ENCODE measurements around the gene TRRAP.

TRRAP gene

DNA sequence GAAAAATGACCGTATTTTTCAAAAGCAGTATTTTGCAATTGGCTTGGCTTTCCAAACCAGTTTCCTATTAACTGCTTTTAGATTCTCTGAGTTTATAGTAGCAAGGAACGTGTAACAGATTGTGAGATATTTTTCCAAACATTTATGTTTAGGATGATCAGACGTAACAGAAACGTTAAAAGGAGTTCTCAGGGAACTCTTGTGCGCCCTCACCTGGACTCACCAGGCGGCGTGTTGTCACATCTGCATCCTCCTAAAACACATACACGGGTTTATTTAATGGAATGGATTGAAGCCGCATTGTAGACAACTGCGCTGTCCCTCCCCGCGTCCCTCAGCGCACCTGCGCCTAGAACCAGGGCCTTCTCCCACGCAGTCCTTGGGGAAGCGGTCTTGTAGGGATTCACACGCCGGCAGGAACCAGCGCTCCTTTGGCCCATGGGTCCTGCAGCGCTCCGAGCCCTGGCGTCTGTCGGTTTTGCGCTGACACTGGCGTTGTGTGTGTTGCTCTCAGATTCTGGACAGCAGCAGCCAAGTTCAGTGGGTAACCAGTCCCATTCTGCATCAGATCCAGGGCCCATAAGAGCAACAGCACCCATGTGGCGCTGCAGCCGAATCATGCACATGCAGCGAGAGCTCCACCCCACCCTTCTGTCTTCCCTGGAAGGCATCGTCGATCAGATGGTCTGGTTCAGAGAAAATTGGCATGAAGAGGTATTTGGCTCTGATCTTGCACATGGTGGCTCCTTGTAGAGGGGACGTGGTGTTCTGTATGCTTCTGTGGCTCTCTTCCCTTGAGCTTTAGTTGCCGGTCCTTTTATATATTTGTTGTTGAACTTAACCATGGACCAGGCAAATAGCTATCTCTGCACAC lies 114.9 kb downstream of the TRRAP start:
- no peak for DNase-seq

- no peak for DNase-seq
These were observed 116.0 kb downstream of the TRRAP start for GRCh38 chr7:98994046-98994944.

DNA sequence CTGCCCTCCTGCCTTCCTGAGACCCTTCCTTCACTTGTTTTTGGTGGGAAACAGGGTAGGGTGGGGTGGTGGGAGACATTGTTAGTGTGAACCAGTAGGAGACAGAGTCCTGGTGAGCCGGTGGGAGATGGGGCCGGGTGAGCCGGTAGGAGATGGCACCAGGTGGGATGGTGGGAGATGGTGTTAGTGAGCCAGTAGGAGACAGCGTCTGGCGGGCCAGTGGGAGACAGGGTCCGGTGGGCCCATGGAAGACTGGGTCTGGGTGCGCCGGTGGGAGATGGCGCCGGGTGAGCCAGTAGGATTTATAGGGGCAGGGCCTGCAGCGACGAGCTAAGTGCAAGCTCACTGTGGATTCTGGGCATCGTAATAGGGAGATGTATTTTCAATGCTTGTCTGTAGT lies 116.8 kb downstream of the TRRAP start:
- DNase-seq: no peak

DNA sequence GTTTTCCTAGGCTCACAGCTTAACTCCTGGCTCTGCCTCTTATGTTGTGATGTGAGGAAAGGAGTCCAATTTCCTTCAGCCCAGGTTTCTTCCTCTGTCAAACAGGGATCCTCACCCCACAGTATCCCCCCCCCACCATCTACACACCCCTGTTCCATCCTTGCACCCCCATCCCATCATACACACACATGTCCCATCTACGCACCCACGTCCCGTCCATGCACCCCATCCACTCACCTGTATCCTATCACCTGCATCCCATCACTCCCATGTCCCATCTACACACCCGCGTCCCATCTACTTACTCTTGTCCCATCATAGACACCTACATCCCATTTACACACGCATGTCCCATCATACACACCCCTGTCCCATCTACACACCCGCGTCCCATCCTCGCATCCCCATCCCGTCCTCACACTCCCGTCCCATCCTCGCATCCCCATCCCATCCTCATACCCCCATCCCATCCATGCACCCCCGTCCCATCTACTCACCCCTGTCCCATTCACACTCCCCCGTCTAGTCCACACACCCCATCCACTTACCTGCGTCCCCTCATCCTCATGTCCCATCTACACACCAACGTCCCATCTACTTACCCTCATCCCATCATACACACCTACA lies 117.3 kb downstream of the TRRAP start:
- no peak for DNase-seq

DNA sequence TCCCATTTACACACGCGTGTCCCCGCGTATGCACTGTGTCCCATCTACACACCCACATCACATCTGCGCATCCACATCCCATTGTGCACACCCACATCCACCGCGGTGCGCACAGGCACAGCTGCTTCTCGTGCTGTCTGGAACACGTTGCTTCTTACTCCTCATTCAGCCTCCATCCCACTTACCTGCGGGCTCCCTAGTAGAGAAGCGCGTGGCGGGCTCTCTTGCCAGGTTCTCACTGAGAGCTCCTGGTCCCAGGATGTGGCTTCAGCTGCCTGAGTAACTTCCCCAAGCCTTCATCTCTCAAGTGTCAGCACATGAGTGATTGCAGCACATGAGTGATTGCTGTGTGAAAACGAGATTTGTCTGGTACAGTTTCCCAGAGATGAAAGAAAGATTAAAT lies 117.8 kb downstream of the TRRAP start:
- DNase-seq: no peak

- DNase-seq: no peak
These were observed 119.5 kb downstream of the TRRAP start for GRCh38 chr7:98997846-98998245.

DNA sequence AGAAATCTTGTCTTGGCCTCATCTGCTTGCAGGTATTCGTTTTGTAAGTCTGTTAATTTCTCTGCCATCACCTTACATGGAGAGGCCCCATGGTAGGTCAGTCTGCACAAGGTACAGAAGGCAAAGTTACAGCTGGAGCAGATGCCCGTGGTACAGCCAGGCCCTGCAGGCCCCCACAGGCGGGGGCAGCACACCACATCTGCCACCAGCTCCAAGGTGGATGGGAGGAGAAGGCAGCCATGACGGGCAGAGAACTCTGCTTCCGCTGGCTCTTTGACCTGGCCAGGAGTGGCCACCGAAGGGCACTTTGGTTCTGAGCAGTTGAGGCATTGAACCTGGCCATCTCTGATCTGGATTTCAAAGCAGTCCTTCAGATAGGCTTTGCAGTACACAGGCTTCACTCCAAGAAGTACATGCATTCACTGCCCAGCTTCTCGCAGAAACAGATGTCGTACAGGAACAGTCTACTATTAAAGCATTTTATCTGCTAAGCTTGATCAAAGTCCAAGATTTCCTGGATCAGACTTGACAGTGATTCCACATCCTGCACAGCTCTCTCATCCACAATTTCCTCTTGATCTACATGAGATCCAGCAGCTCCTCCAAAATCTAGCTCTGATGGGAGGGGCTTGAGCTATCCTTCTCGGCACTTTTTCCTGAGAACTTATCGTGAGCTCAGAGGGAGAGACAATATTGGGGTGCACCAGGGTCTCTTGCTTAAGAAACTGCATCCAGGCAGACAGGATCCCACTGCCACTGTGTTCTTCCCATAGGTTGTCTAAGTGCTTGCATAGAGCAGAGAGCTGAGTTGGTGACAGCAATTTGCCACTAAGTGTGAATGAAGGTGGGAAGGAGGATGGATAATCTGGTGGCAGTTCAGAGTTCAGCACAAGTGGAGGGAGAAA lies 120.7 kb downstream of the TRRAP start:
- no peak for DNase-seq

DNA sequence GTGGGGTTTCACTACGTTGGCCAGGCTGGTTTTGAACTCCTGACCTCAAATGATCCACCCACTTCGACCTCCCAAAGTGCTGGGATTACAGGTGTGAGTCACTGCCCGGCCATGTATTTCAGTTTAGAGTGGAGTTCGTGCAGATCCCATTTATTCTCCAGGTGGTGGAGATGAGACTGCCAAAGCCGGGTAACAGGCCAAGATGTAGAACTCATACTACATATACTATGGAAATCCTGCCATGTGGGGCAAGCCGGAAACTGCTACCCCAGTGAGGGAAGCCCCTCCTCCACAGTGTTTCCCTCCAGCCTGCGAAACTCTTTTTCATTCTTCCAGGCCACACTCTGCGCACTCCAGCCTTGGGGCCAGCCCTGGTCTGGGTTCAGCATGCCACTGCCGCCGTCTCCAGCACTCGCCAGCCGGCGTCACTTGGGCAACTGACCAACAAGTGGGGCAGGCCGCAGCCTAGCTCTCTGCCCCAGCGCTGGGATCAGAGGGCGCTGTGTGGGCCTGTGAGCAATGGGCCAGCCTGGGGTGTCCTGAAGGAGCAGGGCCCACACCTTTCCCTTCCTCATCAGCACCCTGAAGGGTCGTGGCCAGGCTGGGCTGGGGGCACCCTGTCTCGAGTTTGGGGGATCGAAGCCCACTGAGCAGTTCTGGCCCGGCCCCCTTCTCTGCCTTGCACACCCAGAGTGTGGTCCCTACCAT lies 122.0 kb downstream of the TRRAP start:
- no peak for DNase-seq

GRCh38 chr7:99000904-99001465 lies 122.7 kb downstream of the TRRAP start:
- DNase-seq: no peak

- DNase-seq: no peak
These were observed 123.3 kb downstream of the TRRAP start for GRCh38 chr7:99001482-99002147.

DNA sequence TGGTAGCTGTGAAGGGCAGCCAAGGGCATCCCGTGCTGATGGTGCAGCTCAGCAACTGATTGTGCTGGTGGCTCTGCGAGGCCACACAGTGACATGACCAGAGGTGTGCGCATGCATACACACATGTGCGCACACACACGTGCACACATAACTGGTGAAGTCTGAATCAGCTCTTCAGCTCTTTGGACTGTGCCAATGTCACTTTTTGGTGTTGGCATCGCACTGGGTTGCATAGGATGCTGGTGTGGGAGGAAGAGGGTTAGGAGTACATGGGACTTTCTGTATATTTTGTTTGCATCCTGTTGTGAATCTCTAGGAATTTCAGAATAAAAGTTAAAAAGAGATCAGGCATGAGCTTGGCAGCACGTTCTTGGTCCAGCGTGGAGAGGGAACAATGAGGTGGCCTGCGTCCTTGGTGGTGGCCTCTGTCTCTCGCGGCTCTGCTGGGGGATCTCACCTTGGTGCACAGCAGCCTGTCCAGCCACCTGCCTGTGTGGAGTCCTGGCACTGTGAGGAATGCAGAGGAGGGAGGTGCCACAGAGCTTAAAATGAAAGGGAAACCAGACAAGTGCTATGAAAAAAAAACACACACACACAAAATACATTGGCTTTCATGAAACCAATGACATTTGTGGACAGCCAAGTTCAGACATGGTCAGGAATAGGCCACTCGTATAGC lies 124.0 kb downstream of the TRRAP start:
- DNase-seq: no peak

DNA sequence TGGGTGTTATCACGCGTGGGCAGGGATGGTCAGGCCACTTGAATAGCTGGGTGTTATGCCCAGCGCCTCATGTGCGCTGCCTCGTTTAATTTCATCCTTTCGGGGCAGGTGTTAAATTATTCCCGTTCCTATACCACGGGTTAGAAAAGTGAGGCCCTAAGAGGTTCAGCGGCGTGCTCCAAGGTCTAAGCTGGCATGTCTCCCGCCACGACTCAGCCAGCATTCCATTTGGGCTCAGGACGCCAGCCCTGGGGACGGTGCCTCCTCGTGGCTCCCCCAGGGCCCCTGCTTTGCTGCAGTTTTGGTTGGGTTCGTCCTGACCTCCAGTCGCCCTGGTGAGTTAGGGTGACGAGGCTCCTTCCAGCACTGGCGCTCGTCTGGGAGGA lies 124.5 kb downstream of the TRRAP start:
- no peak for DNase-seq

DNA sequence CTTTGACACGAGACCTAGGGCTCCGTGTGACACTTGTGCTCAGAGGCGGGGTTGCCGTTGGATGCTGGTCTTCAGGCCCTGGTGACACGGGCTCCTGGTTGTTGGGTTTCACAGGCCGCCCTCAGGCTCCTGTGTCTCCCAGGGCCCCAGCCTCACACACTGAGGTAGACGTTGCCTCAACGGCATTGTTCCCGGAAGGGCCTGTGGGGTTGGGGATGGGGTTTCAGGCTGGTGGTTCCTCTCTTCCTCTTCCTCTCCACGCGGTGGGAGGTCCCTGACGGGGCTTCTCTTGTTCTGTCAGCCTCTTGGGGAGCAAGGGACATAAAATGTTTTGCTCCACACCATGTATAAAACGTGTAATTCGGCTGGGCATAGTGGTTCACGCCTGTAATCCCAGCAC lies 125.1 kb downstream of the TRRAP start:
- DNase-seq: no peak

- no peak for DNase-seq
These were observed 125.9 kb downstream of the TRRAP start for GRCh38 chr7:99004216-99004615.

DNA sequence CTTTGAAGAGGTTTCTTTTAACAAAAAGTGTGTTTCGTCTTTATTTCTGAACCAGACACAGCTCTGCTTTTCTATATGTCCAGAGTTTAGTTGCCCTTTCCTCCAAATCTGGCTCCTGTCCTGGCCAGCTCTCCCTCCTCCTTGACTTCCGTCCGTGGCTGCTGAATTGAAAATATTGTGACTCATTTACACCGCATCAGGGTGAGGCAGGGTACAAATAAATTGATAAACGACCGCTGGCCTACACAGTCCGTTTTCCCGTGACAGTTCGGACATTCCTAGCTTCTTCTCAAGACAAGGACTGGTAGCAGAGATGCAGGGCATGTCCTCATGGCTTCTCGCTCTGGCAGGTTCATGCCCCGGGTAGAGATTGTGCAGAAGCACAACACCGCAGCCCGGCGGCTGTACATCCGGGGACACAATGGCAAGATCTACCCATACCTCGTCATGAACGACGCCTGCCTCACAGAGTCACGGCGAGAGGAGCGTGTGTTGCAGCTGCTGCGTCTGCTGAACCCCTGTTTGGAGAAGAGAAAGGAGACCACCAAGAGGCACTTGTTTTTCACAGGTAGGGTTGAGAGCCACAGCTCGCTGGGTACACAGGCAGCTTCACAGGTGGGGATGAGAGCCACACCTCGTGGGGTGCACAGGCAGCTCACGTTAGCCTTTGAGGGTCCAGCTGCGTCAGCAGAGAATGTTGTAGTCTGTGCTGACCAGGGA lies 126.6 kb downstream of the TRRAP start:
- DNase-seq: no peak

- DNase-seq: peak; percentile 19 to 69 (median 53)
These were observed 127.4 kb downstream of the TRRAP start for GRCh38 chr7:99005776-99006175.

DNA sequence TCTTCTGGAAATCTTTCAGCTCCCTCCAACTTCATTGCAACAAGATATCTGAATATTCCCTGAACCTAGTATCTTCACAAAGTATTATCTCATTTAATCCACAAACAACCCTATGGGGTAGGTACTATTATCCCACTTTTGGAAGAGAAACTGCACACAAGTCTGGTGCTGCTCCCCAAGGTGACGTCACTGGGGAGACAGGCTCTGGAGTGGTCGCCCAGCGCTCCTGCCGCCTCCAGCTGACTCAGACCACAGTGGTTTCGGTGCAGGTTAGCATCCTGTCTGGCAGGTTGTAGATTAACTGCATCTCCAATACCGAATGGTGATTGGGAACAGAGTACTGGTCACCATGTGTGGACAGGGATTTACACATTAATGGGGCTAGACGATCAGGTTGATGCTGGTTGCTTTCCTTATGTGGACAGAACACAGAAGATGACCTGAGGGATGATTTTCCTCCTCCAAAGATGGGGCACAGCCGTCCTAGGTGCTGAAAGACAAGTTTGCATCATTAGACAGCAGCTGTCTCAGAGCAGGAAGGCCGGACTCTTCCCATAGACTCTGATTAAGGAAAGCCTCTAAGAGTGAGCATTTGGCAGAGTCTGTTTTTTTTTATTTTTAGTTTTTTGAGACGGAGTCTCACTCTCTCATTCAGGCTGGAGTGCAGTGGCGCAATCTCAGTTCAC lies 128.6 kb downstream of the TRRAP start:
- DNase-seq: no peak

DNA sequence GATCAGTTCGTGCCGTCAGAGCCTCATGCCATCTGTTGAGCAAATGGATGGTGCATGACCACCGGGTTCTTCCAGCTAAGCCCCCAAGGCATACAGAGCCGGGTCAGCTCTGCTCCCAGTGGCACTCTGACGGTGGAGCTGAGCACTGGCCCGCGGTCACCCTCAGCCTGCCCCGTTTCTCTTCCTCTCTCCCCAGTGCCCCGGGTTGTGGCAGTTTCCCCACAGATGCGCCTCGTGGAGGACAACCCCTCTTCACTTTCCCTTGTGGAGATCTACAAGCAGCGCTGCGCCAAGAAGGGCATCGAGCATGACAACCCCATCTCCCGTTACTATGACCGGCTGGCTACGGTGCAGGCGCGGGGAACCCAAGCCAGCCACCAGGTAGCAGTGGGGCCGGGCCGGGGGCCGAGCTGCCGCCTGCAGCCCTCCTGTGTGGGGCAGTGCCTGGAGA lies 129.9 kb downstream of the TRRAP start:
- no peak for DNase-seq
